ENCODE results near the gene OPRM1.

The OPRM1 gene

GRCh38 chr6:154243793-154244750 lies 205.0 kb downstream of the OPRM1 start:
- no peak for DNase-seq

- DNase-seq, result no peak
Measured at GRCh38 chr6:154245506-154245905, 206.5 kb downstream of the OPRM1 start.

GRCh38 chr6:154246723-154247118 lies 207.7 kb downstream of the OPRM1 start:
- DNase-seq, result no peak

- no peak for DNase-seq
Measured at GRCh38 chr6:154247119-154247861, 208.2 kb downstream of the OPRM1 start.

- DNase-seq, result no peak
Measured at GRCh38 chr6:154249499-154250298, 210.7 kb downstream of the OPRM1 start.

GRCh38 chr6:154251116-154251515 lies 212.1 kb downstream of the OPRM1 start:
- DNase-seq, result no peak

- no peak for DNase-seq
Measured at GRCh38 chr6:154252678-154253077, 213.6 kb downstream of the OPRM1 start.

GRCh38 chr6:154257067-154257466 lies 218.0 kb downstream of the OPRM1 start:
- DNase-seq, result no peak

- no peak for DNase-seq
Measured at GRCh38 chr6:154258064-154258757, 219.2 kb downstream of the OPRM1 start.

GRCh38 chr6:154261688-154262397 lies 222.8 kb downstream of the OPRM1 start:
- no peak for DNase-seq

GRCh38 chr6:154266560-154267099 lies 227.6 kb downstream of the OPRM1 start:
- DNase-seq, result no peak

- DNase-seq, result no peak
Measured at GRCh38 chr6:154267508-154268106, 228.6 kb downstream of the OPRM1 start.

GRCh38 chr6:154268486-154268885 lies 229.4 kb downstream of the OPRM1 start:
- DNase-seq, result no peak

- DNase-seq, result no peak
Measured at GRCh38 chr6:154274168-154274567, 235.1 kb downstream of the OPRM1 start.

GRCh38 chr6:154276810-154277628 lies 238.0 kb downstream of the OPRM1 start:
- DNase-seq, result peak in 1 of 2 experiments; percentile 40

GRCh38 chr6:154277629-154278017 lies 238.6 kb downstream of the OPRM1 start:
- no peak for DNase-seq

- no peak for DNase-seq
Measured at GRCh38 chr6:154280521-154280920, 241.5 kb downstream of the OPRM1 start.

- no peak for DNase-seq
Measured at GRCh38 chr6:154284313-154284853, 245.3 kb downstream of the OPRM1 start.

GRCh38 chr6:154285826-154286225 lies 246.8 kb downstream of the OPRM1 start:
- no peak for DNase-seq

All from SW 1271 (cell line).